GM18870 (cell line): ENCODE data around the gene CABP4.
A peak's percentile ranks its signal among the peaks of the same experiment; 100 is the strongest.
"Not testable (repeated sequence)": the region's sequence is repeated elsewhere in the genome, so short reads cannot be mapped to it uniquely, and the experiment has no call there.

Experiments
- ATAC-seq: cut with Tn5 transposase; IDR thresholded peaks from one replicate; pipeline ENCODE4 v1.9.1; 2021; ENCODE audit warnings: moderate library complexity; ENCODE audit not compliant: unreplicated experiment

The CABP4 gene

DNA sequence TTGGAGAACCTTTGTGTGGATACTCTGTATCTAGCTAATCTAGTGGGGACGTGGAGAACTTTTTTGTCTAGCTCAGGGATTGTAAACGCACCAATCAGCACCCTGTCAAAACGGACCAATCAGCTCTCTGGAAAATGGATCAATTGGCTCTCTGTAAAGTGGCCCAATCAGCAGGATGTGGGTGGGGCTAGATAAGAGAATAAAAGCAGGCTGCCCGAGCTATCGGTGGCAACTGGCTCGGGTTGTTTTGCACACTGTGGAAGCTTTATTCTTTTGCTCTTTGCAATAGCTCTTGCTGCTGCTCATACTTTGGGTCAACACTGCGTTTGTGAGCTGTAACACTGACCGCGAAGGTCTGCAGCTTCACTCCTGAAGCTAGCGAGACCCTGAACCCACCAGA, 21.5 kb downstream of the CABP4 start:
- not testable (repeated sequence) for ATAC-seq

DNA sequence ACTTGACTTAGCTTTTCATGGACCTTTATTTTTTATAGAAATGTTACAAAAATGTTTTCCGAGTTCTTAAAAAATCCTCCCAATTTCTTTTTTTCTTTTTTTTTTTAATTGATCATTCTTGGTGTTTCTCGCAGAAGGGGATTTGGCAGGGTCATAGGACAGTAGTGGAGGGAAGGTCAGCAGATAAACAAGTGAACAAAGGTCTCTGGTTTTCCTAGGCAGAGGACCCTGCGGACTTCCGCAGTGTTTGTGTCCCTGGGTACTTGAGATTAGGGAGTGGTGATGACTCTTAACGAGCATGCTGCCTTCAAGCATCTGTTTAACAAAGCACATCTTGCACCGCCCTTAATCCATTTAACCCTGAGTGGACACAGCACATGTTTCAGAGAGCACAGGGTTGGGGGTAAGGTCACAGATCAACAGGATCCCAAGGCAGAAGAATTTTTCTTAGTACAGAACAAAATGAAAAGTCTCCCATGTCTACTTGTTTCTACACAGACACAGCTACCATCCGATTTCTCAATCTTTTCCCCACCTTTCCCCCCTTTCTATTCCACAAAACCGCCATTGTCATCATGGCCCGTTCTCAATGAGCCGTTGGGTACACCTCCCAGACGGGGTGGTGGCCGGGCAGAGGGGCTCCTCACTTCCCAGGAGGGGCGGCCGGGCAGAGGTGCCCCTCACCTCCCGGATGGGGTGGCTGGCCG, 22.3 kb downstream of the CABP4 start:
- ATAC-seq: not testable (repeated sequence)

DNA sequence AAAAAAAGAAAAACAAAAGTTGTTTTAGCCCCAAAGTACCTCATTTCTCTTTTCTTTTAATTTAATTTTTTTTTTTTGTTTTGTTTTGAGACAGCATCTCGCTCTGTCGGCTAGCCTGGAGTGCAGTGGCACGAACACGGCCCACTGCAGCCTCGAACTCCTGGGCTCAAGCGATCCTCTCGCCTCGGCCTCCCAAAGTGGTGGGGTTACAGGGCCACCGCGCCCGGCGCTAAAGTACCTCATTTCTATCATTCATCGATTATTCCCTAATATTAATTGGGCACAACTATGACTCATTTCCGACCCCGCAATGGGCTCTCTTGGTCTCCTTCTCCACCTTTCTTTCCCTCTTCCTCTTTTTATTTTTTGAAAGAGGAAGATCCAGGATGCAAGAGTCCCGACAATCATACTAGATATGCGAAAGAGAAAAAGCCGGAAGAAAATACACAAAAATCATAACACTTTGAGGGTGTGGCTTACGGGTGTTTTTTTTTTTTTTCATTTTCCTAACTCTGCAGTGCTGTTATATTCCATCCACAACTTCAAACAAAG, 27.2 kb downstream of the CABP4 start:
- ATAC-seq: no peak

DNA sequence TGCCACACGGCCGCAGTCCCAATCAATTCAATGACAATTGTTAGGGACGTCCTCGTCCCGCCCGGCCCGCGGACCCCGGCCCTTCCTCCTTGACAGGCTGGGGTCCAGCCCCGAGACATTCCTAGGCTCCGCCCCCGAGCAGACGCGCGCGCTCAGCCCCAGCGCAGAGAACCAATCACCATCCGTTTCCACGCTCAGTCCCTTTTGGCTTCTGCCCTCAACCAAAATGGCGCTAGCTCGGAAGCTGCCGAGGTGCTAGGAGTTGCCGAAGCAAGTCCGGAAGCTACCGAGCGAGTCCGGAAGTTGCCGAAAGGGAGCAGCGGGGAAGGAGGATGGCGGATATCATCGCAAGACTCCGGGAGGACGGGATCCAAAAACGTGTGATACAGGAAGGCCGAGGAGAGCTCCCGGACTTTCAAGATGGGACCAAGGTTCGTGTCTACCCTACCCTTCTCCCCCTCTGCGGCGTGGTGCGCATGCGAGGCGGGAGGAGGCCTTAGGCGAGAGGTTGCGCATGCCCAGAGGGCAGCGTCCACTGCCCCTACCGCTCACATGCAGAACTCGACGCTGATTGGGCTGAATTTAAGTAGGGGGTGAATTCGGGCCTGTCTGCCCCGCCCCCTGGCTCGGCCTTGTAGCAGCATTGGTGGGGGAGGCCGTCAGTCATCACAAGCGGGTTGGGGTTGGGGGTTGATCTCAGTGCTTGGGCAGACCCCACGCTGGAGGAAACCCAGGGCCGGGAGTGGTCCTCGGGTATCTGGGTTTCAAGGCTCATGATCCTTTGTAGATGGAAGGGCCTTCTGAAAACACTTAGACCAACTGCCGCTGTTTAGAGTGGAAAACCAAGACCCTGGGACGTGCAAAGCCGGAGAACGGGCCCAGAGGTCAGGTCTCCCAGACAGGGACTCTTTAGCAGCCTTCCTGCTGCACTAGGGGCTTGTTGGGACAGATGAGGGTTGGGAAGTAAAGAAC, 28.0 kb downstream of the CABP4 start, which contains the start of gene AIP:
Gene AIP, plus strand, starts transcription at position 200 of the 972 bp plus-strand sequence. Its CDS starts 133 bp downstream, at position 333.
- ATAC-seq: peak; percentile 75

DNA sequence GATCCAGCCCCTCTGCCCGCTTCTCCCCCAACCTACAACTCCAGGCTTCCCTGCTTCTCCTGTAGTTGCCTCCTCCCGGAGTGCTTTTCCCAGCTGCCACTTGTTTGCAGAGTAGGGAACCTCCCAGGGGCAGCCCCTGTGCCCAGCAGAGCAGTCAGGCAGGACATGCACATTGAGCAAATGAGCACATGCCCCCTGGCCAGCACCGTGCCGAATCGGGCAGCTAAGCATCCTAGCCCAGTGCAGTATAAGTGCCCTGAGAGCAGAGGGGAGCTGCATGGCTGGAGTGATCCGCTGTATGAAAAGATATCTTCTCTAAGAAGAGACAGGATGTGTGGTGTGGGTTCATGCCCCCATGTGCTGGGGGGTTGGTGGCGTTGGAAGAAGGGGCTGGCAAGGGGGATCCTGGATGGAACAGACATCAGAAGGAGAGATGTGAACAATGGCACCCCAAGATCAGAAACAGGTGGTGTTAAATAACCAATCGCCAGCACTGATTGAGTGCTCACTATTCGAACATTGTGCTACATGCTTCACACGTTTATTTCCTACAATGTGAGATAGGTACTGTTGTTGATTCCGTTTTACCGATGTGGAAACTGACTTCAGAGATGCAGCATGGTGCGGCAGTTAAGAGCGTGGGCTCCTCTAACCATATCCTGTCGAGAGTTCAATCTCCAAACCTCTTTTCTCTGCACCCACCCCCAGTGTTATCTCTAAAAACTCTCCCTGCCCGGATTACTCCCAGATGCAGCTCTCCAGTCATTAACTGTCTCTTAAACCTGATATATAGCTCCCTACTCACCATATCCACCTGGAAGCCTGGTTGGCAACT, 28.9 kb downstream of the CABP4 start:
- no peak for ATAC-seq

DNA sequence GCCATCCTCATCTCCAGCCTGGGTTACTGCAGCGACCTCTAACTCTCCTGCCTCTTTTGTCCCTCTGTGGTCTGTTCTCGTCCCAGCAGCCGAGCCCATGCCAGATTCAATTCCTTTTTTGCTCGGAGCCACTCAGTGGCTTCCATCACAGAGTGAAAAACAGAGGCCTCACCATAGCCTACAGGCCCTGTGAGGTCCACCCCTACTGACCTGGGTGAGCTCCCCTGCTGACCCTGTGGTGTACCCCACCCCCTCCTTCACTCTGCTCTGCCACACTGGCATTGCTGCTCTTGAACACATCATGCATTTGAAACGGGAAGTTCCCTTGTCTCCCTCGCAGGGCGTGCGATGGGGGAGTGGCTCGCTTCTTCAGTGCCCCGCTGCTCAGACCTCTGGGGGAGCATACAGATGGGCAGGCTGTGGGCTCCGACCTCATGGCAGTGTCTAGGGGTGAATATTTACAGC, 29.7 kb downstream of the CABP4 start:
- ATAC-seq: no peak

DNA sequence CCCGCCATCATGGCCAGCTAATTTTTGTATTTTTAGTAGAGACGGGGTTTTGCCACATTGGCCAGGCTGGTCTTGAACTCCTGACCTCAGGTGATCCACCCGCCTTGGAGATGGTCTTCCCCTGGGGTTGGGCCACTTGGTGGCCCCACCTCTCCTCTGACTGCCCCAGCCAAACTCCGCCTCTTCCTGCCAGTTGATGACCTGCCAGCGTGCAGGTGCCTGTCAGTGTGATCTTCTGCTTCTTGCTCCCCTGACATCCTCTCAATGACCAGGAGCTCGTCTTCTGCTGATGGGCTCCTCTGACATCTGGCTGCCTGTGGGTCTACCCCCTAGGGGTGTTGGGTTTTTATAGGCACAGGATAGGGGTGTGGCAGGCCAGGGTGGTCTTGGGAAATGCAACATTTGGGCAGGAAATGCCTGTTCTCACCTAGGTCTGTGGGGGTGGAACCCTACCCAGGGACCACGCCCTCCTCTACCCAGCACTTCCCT, 30.8 kb downstream of the CABP4 start:
- ATAC-seq: not testable (repeated sequence)

DNA sequence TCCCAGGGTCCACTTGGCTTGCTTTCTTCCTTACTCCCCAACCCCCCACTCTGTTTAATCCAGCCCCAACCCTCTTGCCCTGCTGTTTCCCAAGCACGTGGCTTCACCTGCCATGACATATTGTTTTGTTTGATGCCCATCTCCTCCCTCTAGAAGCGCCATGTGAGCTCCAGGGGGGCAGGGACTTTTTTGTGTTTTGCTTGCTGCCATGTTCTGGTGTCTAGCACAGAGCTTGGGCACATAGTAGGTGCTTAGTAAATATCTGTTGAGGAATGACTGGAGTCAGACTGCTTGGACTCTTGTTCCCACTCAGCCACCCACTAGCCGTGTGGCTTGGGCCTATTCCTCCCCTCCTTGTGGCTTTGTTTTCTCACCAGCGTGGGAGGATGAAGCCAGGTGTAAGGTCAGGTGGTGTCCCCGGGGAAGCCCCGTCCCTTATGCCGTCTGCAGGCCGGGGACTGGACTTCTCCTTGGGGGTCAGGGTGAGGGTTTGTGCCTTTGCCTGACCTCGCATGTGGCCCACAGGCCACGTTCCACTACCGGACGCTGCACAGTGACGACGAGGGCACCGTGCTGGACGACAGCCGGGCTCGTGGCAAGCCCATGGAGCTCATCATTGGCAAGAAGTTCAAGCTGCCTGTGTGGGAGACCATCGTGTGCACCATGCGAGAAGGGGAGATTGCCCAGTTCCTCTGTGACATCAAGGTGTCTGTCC, 31.5 kb downstream of the CABP4 start:
- ATAC-seq: peak; percentile 28

DNA sequence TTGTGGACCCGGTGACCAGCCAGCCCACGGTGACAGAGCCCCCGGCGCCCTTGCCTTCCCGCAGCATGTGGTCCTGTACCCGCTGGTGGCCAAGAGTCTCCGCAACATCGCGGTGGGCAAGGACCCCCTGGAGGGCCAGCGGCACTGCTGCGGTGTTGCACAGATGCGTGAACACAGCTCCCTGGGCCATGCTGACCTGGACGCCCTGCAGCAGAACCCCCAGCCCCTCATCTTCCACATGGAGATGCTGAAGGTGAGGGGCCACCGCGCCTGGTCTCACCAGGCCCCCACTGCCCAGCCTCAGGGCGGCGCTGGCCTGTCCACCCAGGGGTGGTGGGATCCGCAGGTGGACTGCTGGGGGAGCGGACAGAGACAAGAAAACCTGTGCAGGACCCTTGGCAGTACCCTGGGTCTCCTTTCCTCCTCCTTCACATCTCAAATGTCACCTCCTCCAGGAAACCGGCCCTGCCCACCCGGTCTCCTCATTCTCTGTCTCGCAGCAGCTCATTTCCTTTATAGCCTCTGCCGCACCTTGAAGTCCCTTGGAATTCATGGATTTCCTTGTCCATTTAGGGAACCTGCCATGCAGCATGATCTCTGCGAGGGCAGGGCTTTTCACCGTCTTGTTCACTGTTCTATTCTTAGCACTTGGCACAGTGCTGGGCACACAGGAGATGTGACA, 34.2 kb downstream of the CABP4 start:
- no peak for ATAC-seq

DNA sequence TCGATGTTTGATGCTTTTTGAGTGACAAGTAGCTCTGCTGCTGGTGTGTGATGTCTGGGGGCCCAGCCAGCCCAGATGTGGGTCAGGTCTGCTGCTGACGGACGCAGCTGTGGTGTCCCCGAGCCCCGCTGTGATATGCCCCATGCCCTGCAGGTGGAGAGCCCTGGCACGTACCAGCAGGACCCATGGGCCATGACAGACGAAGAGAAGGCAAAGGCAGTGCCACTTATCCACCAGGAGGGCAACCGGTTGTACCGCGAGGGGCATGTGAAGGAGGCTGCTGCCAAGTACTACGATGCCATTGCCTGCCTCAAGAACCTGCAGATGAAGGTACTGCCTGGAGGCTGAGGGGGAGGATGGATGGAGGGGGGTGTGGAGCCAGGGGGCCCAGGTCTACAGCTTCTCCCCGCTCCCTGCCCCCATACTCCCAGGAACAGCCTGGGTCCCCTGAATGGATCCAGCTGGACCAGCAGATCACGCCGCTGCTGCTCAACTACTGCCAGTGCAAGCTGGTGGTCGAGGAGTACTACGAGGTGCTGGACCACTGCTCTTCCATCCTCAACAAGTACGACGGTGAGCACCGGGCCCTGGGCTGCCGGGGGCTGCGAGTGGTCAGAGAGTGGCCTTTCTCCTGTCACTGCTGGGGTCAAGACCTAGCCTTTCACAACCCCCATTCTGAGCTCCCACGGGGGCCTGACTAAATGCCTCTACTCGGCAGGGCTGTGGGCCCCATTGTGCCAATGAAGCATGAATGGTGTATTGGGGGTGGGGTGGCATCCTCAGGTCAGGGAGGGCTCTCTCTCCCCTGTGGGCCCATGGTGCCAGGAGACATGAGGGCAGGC, 35.0 kb downstream of the CABP4 start:
- ATAC-seq: no peak

DNA sequence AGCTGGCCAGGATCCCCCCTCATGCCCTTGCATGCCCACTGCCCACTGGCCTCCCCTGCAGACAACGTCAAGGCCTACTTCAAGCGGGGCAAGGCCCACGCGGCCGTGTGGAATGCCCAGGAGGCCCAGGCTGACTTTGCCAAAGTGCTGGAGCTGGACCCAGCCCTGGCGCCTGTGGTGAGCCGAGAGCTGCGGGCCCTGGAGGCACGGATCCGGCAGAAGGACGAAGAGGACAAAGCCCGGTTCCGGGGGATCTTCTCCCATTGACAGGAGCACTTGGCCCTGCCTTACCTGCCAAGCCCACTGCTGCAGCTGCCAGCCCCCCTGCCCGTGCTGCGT, 35.5 kb downstream of the CABP4 start:
- ATAC-seq: no peak

DNA sequence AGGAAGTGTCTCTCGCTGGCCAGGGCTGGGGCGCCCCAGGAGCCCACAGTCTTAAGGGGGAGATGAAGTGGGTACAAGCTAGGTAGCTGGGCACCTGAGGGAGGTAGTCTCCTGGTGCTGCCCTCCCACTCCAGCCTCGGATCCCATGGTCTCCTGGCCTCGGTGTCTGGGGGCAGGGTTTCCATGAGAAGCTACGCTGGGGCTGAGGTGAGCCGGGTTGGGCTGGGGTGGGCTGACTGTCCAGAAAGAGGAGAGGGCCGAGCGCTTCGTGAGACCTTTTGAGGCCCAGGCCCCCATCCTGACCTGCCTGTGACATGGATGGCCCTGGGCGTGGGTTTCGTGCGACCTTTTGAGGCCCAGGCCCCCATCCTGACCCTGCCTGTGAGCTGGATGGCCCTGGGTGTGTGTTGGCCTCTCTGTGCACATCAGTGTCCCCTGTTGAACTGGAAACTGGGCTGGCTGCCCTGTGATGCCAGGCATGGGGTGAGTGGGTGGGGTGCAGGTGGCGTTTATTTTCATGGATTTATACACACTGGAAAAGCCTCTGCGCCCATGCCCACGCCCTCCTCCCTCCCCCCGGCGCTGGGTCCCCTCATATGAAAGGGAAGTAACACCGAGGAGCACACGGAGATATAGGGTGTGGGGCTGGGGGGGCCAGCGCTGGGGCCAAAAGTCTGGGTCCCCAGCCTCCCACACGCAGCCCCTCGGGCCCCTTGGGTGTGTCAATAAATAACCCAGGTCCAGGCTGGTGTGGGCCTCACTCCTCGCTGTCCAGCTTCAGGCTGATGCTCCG, 36.3 kb downstream of the CABP4 start:
- no peak for ATAC-seq

DNA sequence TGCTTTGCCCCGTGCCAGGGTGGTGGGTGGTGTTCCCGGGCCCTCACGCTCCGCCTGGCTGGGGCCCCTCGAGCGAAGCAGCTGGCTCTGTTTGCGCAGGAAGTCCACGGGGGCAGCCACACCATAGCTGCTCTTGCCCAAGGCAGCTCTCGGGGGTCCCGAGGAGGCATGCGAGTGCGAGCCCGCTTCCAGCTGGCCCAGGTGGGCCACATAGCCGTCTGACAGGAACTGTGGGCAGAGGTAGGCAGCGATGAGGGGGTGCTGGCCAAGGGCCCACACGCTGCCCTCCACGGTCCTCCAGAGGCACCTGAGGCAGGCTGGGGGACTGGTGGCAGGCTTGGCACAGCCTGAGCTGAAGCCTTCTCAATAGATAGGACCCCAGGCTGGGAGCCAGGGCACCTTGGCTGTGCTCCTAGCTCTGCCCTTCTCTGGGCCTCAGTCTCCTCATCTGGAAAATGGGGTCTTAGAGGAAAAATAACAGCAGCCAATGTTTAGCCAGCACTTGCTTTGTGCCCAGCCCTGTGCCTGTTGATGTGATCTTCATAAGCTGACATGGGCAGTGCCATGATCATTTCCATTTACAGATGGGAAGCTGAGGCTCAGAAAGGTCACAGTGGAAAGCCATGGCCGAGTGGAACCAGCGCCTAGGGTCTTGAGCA, 37.0 kb downstream of the CABP4 start:
- no peak for ATAC-seq

DNA sequence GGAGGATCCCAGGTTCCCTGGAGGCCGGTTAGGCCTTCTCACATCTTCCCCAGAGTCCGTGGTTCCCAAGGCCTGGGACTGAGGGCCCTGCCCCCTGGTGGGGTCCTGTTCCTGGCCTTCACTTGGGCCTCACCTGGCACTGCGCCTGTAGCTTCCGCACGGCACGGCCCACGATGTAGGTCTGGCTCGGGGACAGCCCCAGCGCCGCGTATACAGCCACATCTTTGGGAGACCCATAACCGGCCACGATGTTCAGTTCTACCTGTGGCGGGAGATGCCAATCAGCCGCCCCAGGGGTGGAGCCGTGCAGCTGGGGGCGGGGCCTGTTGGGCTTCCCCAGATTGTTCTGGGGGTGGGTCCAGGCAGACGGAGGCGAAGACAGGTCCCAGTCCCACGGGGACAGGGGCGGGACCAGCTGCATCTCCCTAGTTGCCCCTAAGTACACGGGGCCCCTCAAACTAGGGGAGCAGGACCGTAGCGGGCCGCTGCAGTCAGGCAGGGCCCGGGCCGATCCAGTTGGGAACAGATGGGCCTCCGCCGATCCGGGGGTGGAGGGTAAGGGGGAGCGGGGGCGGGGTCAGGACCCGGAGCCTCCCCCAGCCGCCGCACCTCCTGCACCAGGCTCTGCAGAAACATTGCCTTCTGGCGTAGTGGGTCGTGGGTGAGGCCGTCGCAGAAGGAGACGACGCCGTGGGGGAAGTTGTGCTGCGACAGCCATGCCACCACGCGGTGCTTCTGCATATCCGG, 37.8 kb downstream of the CABP4 start:
- no peak for ATAC-seq

DNA sequence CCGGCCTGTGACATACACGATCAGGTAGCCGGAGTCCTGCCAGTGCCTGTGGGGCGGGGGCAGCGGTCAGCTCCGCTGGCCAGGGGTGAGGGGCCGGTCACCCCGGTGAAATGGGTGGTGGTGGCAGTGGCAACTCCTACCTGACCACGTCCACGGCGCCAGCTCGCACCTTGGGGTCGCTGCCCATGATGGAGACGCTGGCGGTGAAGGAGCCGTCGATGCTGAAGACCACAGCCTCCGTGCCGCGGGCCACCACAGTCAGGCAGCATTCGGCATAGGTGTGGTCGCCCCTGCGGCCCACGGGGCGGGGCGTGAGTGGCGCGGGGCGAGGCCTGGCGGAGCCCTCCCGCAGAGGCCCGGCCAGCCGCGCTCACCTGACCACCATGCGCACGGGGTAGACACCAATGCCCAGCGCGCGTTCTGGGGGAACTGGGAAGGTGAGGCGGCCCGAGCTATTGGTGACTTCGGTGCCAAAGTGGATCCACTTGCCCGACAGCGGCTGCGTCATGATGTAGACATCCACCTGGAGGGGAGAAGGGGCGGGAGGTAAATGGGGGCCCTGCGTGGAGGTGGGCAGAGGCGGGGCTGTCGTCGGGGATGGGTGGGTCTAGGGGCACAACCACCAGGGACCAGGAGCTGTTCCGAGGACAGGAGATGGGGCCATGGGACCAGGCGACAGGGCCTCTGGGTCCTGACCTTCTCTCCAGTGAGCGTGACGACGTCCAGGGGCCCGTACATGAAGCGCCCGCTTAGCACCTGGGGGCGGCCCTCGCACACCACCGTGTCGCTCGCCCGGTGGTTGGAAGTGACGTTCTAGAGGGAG, 38.6 kb downstream of the CABP4 start:
- no peak for ATAC-seq
